ENCODE data around the gene ADIRF.

DNA sequence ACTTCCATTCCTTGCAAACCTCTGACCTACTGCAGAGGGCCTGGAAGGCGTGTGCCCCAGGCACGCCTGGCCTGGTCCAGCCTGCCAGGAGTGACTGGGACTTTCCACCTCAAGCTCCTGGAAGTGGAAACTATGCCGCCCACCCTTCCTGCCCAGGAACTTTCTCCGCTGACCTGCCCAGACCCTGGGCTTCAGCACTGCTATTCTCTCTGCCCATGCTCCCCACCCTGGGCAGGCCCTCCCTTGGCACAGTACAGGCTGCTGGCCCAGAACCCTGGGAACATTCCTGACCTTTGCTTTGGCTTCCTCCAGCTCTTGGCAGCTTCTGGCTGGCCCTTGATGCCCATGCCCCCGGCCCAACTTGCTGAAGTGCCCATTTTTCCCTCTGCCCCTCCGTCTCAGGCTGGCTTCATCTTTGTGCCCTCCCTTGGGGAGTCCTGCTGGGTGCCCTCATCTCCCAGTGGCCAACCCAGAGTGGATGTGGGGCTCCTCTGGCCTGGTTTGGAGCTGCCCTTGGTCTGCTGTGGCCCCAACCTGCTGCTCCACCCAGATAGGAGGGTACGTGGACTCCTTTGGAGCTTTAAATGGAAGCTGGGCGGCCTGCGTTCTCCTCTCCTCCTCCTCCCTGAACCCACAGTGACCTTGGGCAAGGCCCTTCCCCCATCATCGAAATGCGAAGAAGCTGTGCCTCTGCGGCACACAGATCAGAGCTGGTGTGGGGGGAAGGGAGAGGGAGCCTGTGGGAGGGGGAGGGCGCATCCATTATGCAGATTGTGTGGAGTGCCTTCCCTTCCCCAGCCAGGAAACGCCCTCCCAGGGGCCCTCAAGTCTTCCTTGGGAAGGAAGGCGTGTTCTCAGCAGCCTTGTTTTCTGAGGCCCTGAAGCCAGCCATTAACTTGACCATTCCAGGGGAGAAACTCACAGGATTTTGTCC lies 14.3 kb upstream of the ADIRF start:
- TF ChIP-seq GATA1 (IDR thresholded peaks at IDR 0.05; ENCODE audit: low read depth, low read length): no peak
- TF ChIP-seq POLR2A (IDR thresholded peaks at IDR 0.05; ENCODE audit: low read length): no peak

Measured in erythroblast (primary cell).